ENCODE measurements around the gene ZRANB1.

The ZRANB1 gene

DNA sequence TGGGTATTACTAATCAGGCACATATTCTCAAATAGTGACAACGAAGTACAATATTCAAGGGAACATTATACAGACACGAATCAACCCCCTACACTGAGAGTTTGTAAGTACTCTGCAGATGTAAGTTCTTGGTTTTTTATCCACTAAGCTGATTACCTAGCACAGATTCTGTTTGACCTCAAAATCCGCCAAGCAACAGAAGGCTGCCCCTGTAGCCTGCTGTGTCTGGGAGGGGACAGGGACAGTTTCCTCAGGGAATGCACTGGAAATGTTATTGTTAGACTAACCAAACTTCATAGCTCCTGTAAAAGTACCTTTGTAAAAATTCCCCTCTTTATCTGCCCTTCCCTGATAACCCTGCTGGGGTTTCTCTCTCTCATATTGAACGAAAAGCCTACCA, 45.2 kb upstream of the ZRANB1 start:
- Histone ChIP-seq H4K20me1 (ENCODE audit: insufficient read depth, low read length) (no peaks in the 10 kb centered on the region), H3K9me3 (ENCODE audit: low read length) (no peaks in the 10 kb centered on the region), H3K79me2 (ENCODE audit: insufficient read depth, low read length) (no peaks in the 10 kb centered on the region), H3K9me2 (ENCODE audit: low read depth, low read length) (no peaks in the 10 kb centered on the region), H3K4me2 (ENCODE audit: low read length) (no peak overlapping the region), H3K9ac (ENCODE audit: low read length) (no peak overlapping the region), H3K27me3 (ENCODE audit: insufficient read depth, low read length) (0 out of 2 replicates have a peak, but pooled peaks cover 6% of the 10 kb centered on the region), H3K4me3 (ENCODE audit: low read depth, low read length, poor library complexity, severe bottlenecking) (no peak overlapping the region), H3K4me1 (ENCODE audit: insufficient read depth, low read length, severe bottlenecking) (no peaks in the 10 kb centered on the region), H3K36me3 (ENCODE audit: insufficient read depth, low read length) (no peaks in the 10 kb centered on the region), H2AFZ (ENCODE audit: low read length) (no peak overlapping the region), H3K27ac (ENCODE audit: low read depth, low read length, poor library complexity, severe bottlenecking) (no peak overlapping the region), H3F3A (ENCODE audit: insufficient read depth, low read length) (no peaks in the 10 kb centered on the region)
- TF ChIP-seq EZH2 (IDR thresholded peaks at IDR 0.05; ENCODE audit: borderline replicate concordance, low read length), result no peak
- TF ChIP-seq, protein P1, sequence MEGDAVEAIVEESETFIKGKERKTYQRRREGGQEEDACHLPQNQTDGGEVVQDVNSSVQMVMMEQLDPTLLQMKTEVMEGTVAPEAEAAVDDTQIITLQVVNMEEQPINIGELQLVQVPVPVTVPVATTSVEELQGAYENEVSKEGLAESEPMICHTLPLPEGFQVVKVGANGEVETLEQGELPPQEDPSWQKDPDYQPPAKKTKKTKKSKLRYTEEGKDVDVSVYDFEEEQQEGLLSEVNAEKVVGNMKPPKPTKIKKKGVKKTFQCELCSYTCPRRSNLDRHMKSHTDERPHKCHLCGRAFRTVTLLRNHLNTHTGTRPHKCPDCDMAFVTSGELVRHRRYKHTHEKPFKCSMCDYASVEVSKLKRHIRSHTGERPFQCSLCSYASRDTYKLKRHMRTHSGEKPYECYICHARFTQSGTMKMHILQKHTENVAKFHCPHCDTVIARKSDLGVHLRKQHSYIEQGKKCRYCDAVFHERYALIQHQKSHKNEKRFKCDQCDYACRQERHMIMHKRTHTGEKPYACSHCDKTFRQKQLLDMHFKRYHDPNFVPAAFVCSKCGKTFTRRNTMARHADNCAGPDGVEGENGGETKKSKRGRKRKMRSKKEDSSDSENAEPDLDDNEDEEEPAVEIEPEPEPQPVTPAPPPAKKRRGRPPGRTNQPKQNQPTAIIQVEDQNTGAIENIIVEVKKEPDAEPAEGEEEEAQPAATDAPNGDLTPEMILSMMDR (IDR thresholded peaks at IDR 0.05; ENCODE audit: low read length), result no peak

DNA sequence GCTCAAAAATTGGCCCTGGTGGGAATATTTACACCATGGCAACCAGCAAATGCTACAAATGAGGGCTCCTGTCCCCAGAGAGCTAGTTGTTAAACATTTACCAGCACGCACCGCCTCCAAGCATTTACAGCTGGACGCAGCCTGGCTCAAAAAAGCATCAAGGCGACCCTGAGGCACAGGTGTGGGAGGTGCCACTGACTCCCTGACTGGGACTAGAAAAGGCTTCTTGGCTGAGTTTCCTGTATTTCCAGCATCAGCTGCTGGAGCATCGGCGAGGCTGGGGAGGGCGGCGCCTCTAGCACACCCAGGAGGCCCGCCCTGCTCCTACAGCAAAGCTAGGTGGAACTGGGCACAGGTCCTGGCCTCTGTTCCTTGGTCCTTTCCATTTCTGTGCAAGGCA, 43.5 kb upstream of the ZRANB1 start:
- H3K9me2 ChIP-seq (ENCODE audit: low read depth, low read length), result no peaks in the 10 kb centered on the region
- H4K20me1 ChIP-seq (ENCODE audit: insufficient read depth, low read length), result no peaks in the 10 kb centered on the region
- no peaks in the 10 kb centered on the region for H3K79me2 ChIP-seq (ENCODE audit: insufficient read depth, low read length)
- H3F3A ChIP-seq (ENCODE audit: insufficient read depth, low read length), result no peaks in the 10 kb centered on the region
- H3K9me3 ChIP-seq (ENCODE audit: low read length), result no peaks in the 10 kb centered on the region
- no peak overlapping the region for H3K9ac ChIP-seq (ENCODE audit: low read length)
- H3K4me1 ChIP-seq (ENCODE audit: insufficient read depth, low read length, severe bottlenecking), result no peaks in the 10 kb centered on the region
- H3K36me3 ChIP-seq (ENCODE audit: insufficient read depth, low read length), result no peaks in the 10 kb centered on the region
- H3K27ac ChIP-seq (ENCODE audit: low read depth, low read length, poor library complexity, severe bottlenecking), result no peak overlapping the region
- TF ChIP-seq, protein P1 (IDR thresholded peaks at IDR 0.05; ENCODE audit: low read length), result no peak
- TF ChIP-seq EZH2 (IDR thresholded peaks at IDR 0.05; ENCODE audit: borderline replicate concordance, low read length), result no peak
- H3K4me3 ChIP-seq (ENCODE audit: low read depth, low read length, poor library complexity, severe bottlenecking), result no peak overlapping the region
- no peak overlapping the region for H2AFZ ChIP-seq (ENCODE audit: low read length)
- H3K27me3 ChIP-seq (ENCODE audit: insufficient read depth, low read length), result 0 out of 2 replicates have a peak, but pooled peaks cover 6% of the 10 kb centered on the region
- no peak overlapping the region for H3K4me2 ChIP-seq (ENCODE audit: low read length)

DNA sequence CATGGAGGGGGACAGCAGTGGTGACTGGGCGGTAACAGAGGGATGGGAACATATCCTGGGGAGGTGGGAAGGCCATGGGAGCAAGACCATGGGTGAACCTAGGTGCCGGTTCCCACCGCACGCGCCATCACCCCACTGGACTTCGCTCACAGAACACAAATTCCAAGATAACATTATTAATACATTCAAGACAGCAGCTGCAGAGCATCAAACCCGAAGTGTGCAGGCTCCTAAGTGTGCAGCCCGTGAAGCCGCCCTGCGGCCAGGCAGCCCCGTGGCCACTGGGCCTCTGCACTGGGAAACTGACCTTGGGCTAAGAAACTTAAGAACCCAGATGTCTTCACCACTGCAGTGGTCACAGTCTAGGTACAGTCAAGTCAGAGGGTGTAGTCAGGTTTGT, 42.8 kb upstream of the ZRANB1 start:
- no peak overlapping the region for H2AFZ ChIP-seq (ENCODE audit: low read length)

More for the DNA sequence above, 42.8 kb upstream of the ZRANB1 start:
- no peak overlapping the region for H3K27ac ChIP-seq (ENCODE audit: low read depth, low read length, poor library complexity, severe bottlenecking)
- H3K79me2 ChIP-seq (ENCODE audit: insufficient read depth, low read length), result no peaks in the 10 kb centered on the region
- H3K27me3 ChIP-seq (ENCODE audit: insufficient read depth, low read length), result 0 out of 2 replicates have a peak, but pooled peaks cover 6% of the 10 kb centered on the region
- H3K9ac ChIP-seq (ENCODE audit: low read length), result no peak overlapping the region
- no peak overlapping the region for H3K4me2 ChIP-seq (ENCODE audit: low read length)
- H3K4me1 ChIP-seq (ENCODE audit: insufficient read depth, low read length, severe bottlenecking), result no peaks in the 10 kb centered on the region
- no peaks in the 10 kb centered on the region for H3K9me3 ChIP-seq (ENCODE audit: low read length)
- TF ChIP-seq EZH2 (IDR thresholded peaks at IDR 0.05; ENCODE audit: borderline replicate concordance, low read length), result no peak
- TF ChIP-seq, protein P1 (IDR thresholded peaks at IDR 0.05; ENCODE audit: low read length), result no peak
- H3K9me2 ChIP-seq (ENCODE audit: low read depth, low read length), result no peaks in the 10 kb centered on the region
- no peaks in the 10 kb centered on the region for H4K20me1 ChIP-seq (ENCODE audit: insufficient read depth, low read length)
- H3K4me3 ChIP-seq (ENCODE audit: low read depth, low read length, poor library complexity, severe bottlenecking), result no peak overlapping the region
- H3K36me3 ChIP-seq (ENCODE audit: insufficient read depth, low read length), result no peaks in the 10 kb centered on the region
- H3F3A ChIP-seq (ENCODE audit: insufficient read depth, low read length), result no peaks in the 10 kb centered on the region

Data from OCI-LY1 (cell line).